K562 (cell line): Measurements from ENCODE around the gene EXOSC9. TPM values are rescaled to one million over a fixed set of nuclear protein-coding genes. Genes with fewer than 3 reads are reported as not detected.

Experiments used
- BMI1 ChIP-seq: fragments of 150-350 bp; IDR thresholded peaks from 2 replicates; pipeline ENCODE4 v1.6.1; 2014; ENCODE audit warnings: low read length
- BRD4 ChIP-seq: fragments of 200-600 bp; sonication (generic); IDR thresholded peaks from 2 replicates; pipeline ENCODE4 v1.6.1; 2017; ENCODE audit warnings: inconsistent platforms
- DPF2 ChIP-seq: fragments of 450-650 bp; IDR thresholded peaks from 2 replicates; pipeline ENCODE4 v1.6.1; 2016
- FOXK2 ChIP-seq, 2 experiments: fragments of 450-650 bp; IDR thresholded peaks in 1 of 2; conservative IDR thresholded peaks in 1 of 2; 2 replicates each; pipeline ENCODE4 v1.6.1; 2016; ENCODE audit warnings: low read depth in 2 of 2, mild to moderate bottlenecking in 1 of 2
- NFE2 ChIP-seq: IDR thresholded peaks from 2 replicates; pipeline ENCODE4 v1.6.1; 2014; ENCODE audit warnings: antibody characterized with exemption, low read depth
- NFE2L1 ChIP-seq: fragments of 450-650 bp; IDR thresholded peaks from 2 replicates; pipeline ENCODE4 v1.6.1; 2016; ENCODE audit warnings: missing genetic modification characterization, low read depth, mild to moderate bottlenecking, missing compliant biosample characterization, moderate library complexity, borderline replicate concordance
- NR2C2 ChIP-seq, 2 experiments: fragments of 200-800 bp in 1 of 2; sonication (Bioruptor generic) in 1 of 2; sonication (generic) in 1 of 2; formaldehyde crosslinking in 1 of 2; IDR thresholded peaks; 2 replicates each; pipeline versions ENCODE4 v1.6.1 to v1.8.0; 2016 to 2022; ENCODE audit warnings: mild to moderate bottlenecking in 1 of 2, missing compliant biosample characterization in 1 of 2, missing genetic modification characterization in 1 of 2, missing genetic modification reagents in 1 of 2
- SOX6 ChIP-seq: fragments of 450-650 bp; IDR thresholded peaks from 2 replicates; pipeline ENCODE4 v1.6.1; 2014; ENCODE audit warnings: mild to moderate bottlenecking
- ZBTB8A ChIP-seq: fragments of 450-650 bp; IDR thresholded peaks from 2 replicates; pipeline ENCODE4 v1.6.1; 2018; ENCODE audit warnings: mild to moderate bottlenecking, moderate library complexity; ENCODE audit not compliant: partially characterized antibody
- ZC3H4 ChIP-seq: sonication (generic); formaldehyde crosslinking; IDR thresholded peaks from 2 replicates; pipeline ENCODE4 v1.9.0; 2021; ENCODE audit warnings: missing genetic modification reagents, borderline replicate concordance
- ZNF143 ChIP-seq: sonication (generic); formaldehyde crosslinking; IDR thresholded peaks from 2 replicates; pipeline ENCODE4 v1.9.0; 2022; ENCODE audit warnings: mild to moderate bottlenecking, missing genetic modification reagents
- polyA plus RNA-seq, 8 experiments: library from polyadenylated mRNA; depleted of rRNA in 4 of 8; stranded (reverse) in 5 of 8; unstranded in 3 of 8; fragments of >200 nt; fragmentation: Nextera tagmentation in 2 of 8; fragmentation: Illumina TruSeq in 1 of 8; extraction: Ambion mirVana in 2 of 8; extraction: Trizol in 1 of 8; gene quantifications; 2 replicates each; pipeline versions ENCODE4 v1.2.1 to v1.2.3, GENCODE V29; 2011 to 2014; ENCODE audit warnings: inconsistent platforms in 1 of 8, missing spikeins in 1 of 8
- total RNA-seq, 7 experiments: library from RNA; depleted of rRNA in 6 of 7; stranded (reverse); fragments of >200 nt in 6 of 7; fragmentation: Illumina TruSeq in 2 of 7; extraction: Trizol in 2 of 7; gene quantifications; 2 replicates each; pipeline versions ENCODE4 v1.2.1 to v1.2.3, GENCODE V29; 2011 to 2021; ENCODE audit warnings: low replicate concordance in 1 of 7
- TF ChIP-seq, protein P1 (sequence below): fragments of 250-450 bp; sonication (Bioruptor Pico); IDR thresholded peaks from 2 replicates; pipeline ENCODE4 v1.5.0; 2021; ENCODE audit warnings: mild to moderate bottlenecking, borderline replicate concordance
- TF ChIP-seq, protein P2 (sequence below): fragments of 250-450 bp; sonication (Bioruptor Pico); IDR thresholded peaks from 2 replicates; pipeline ENCODE4 v1.8.0; 2021; ENCODE audit warnings: mild to moderate bottlenecking, moderate library complexity
- TF ChIP-seq, protein P3 (sequence below): fragments of 250-450 bp; sonication (Bioruptor Pico); IDR thresholded peaks from 2 replicates; pipeline ENCODE4 v1.4.0; 2020
- TF ChIP-seq, protein P4 (sequence below): fragments of 250-450 bp; sonication (Bioruptor Pico); IDR thresholded peaks from 2 replicates; pipeline ENCODE4 v1.5.0; 2021
- TF ChIP-seq, protein P5 (sequence below): fragments of 250-450 bp; sonication (Bioruptor Pico); IDR thresholded peaks from 2 replicates; pipeline ENCODE4 v1.4.0; 2020; ENCODE audit warnings: mild to moderate bottlenecking

Gene EXOSC9
- total and polyA plus RNA-seq, 9 of the 15 experiments (the other 6 are each of a cell fraction or from before 2014, with no cell fraction given), result 64.7 to 166 (median 115) TPM

DNA sequence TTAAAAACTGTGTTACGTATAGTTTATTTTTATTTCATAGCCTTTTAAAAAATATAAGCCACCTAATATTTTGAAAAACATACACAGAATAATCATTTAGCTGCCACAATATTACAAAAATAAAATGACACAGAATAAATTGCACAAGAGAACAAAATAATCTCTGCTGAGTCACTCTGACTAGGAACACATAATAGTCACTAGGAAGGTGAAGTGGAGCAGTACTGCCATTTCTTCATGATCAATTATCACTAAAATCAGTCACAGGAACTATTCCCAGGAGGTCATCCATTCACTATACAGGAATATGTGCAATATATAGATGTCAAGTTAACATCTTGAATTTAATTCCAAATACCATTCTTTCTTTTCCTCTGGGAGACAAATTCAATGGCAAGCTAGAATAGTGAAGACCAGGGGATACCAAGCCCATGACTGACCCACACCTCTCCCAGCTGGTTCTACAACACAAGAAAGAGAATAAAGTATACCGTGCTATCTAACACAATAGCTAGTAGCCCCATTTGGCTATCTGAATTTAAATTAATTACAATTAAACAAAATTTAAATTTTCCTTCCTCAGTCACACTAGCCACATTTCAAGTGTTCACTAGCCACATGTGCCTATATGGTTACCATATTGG lies 42.1 kb upstream of the EXOSC9 start (continued):
- TF ChIP-seq, protein P1, sequence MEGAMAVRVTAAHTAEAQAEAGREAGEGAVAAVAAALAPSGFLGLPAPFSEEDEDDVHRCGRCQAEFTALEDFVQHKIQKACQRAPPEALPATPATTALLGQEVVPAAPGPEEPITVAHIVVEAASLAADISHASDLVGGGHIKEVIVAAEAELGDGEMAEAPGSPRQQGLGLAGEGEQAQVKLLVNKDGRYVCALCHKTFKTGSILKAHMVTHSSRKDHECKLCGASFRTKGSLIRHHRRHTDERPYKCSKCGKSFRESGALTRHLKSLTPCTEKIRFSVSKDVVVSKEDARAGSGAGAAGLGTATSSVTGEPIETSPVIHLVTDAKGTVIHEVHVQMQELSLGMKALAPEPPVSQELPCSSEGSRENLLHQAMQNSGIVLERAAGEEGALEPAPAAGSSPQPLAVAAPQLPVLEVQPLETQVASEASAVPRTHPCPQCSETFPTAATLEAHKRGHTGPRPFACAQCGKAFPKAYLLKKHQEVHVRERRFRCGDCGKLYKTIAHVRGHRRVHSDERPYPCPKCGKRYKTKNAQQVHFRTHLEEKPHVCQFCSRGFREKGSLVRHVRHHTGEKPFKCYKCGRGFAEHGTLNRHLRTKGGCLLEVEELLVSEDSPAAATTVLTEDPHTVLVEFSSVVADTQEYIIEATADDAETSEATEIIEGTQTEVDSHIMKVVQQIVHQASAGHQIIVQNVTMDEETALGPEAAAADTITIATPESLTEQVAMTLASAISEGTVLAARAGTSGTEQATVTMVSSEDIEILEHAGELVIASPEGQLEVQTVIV (CRISPR knock-in tag), result no peak
- TF ChIP-seq SOX6 (no peak), ZBTB8A (no peak), BRD4 (no peak), FOXK2 (conservative IDR thresholded peaks at IDR 0.05 in 1 of 2, IDR thresholded peaks at IDR 0.05 in 1 of 2; ENCODE audit: low read depth in 2 of 2) (no peak), DPF2 (0 out of 2 replicates have a peak, but pooled peaks have one; percentile 31), NR2C2 (CRISPR knock-in tag; IDR thresholded peaks at IDR 0.05) (no peak), NR2C2 (tag; IDR thresholded peaks at IDR 0.05) (no peak), NFE2L1 (tag) (peak; percentile 59), BMI1 (no peak), ZNF143 (CRISPR knock-in tag) (no peak), NFE2 (peak; percentile 90), ZC3H4 (CRISPR knock-in tag) (no peak)
- TF ChIP-seq, protein P2, sequence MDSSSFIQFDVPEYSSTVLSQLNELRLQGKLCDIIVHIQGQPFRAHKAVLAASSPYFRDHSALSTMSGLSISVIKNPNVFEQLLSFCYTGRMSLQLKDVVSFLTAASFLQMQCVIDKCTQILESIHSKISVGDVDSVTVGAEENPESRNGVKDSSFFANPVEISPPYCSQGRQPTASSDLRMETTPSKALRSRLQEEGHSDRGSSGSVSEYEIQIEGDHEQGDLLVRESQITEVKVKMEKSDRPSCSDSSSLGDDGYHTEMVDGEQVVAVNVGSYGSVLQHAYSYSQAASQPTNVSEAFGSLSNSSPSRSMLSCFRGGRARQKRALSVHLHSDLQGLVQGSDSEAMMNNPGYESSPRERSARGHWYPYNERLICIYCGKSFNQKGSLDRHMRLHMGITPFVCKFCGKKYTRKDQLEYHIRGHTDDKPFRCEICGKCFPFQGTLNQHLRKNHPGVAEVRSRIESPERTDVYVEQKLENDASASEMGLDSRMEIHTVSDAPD (CRISPR knock-in tag), result no peak
- TF ChIP-seq, protein P3, sequence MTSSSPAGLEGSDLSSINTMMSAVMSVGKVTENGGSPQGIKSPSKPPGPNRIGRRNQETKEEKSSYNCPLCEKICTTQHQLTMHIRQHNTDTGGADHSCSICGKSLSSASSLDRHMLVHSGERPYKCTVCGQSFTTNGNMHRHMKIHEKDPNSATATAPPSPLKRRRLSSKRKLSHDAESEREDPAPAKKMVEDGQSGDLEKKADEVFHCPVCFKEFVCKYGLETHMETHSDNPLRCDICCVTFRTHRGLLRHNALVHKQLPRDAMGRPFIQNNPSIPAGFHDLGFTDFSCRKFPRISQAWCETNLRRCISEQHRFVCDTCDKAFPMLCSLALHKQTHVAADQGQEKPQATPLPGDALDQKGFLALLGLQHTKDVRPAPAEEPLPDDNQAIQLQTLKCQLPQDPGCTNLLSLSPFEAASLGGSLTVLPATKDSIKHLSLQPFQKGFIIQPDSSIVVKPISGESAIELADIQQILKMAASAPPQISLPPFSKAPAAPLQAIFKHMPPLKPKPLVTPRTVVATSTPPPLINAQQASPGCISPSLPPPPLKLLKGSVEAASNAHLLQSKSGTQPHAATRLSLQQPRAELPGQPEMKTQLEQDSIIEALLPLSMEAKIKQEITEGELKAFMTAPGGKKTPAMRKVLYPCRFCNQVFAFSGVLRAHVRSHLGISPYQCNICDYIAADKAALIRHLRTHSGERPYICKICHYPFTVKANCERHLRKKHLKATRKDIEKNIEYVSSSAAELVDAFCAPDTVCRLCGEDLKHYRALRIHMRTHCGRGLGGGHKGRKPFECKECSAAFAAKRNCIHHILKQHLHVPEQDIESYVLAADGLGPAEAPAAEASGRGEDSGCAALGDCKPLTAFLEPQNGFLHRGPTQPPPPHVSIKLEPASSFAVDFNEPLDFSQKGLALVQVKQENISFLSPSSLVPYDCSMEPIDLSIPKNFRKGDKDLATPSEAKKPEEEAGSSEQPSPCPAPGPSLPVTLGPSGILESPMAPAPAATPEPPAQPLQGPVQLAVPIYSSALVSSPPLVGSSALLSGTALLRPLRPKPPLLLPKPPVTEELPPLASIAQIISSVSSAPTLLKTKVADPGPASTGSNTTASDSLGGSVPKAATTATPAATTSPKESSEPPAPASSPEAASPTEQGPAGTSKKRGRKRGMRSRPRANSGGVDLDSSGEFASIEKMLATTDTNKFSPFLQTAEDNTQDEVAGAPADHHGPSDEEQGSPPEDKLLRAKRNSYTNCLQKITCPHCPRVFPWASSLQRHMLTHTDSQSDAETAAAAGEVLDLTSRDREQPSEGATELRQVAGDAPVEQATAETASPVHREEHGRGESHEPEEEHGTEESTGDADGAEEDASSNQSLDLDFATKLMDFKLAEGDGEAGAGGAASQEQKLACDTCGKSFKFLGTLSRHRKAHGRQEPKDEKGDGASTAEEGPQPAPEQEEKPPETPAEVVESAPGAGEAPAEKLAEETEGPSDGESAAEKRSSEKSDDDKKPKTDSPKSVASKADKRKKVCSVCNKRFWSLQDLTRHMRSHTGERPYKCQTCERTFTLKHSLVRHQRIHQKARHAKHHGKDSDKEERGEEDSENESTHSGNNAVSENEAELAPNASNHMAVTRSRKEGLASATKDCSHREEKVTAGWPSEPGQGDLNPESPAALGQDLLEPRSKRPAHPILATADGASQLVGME (CRISPR knock-in tag), result no peak
- TF ChIP-seq, protein P4, sequence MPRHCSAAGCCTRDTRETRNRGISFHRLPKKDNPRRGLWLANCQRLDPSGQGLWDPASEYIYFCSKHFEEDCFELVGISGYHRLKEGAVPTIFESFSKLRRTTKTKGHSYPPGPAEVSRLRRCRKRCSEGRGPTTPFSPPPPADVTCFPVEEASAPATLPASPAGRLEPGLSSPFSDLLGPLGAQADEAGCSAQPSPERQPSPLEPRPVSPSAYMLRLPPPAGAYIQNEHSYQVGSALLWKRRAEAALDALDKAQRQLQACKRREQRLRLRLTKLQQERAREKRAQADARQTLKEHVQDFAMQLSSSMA (CRISPR knock-in tag), result no peak
- TF ChIP-seq, protein P5, sequence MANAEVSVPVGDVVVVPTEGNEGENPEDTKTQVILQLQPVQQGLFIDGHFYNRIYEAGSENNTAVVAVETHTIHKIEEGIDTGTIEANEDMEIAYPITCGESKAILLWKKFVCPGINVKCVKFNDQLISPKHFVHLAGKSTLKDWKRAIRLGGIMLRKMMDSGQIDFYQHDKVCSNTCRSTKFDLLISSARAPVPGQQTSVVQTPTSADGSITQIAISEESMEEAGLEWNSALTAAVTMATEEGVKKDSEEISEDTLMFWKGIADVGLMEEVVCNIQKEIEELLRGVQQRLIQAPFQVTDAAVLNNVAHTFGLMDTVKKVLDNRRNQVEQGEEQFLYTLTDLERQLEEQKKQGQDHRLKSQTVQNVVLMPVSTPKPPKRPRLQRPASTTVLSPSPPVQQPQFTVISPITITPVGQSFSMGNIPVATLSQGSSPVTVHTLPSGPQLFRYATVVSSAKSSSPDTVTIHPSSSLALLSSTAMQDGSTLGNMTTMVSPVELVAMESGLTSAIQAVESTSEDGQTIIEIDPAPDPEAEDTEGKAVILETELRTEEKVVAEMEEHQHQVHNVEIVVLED (CRISPR knock-in tag), result no peak
